B cell (primary cell): ENCODE results near the gene ANTXRL. TPM values are rescaled to one million over a fixed set of nuclear protein-coding genes. Genes with fewer than 3 reads are reported as not detected.
"Not testable (repeated sequence)": the region's sequence is repeated elsewhere in the genome, so short reads cannot be mapped to it uniquely, and the experiment has no call there.

Source experiments
- ATAC-seq: fragments of 200-7000 bp; cut with Tn5 transposase; one replicate; pipeline ENCODE4 v1.10.0; 2021; ENCODE audit warnings: low read depth, mild to moderate bottlenecking, moderate number of reproducible peaks, moderate library complexity
- CTCF ChIA-PET: fragments of 350-600 bp; sonication (Branson Sonifier 250); formaldehyde crosslinking; loops from one replicate; lab custom pipeline; 2021; ENCODE audit warnings: antibody characterized with exemption, inconsistent platforms; lab: Charles Lee
- POLR2A ChIA-PET: fragments of 350-600 bp; sonication (Branson Sonifier 250); formaldehyde crosslinking; loops from one replicate; lab custom pipeline; 2021; ENCODE audit warnings: antibody characterized with exemption; lab: Charles Lee
- DNase-seq: peaks from one replicate; pipeline ENCODE4 v3.0.0; 2013
- H2AFZ ChIP-seq: 2 replicates; pipeline ENCODE4 v1.6.1; 2012; ENCODE audit warnings: mild to moderate bottlenecking, low read depth, low read length; ENCODE audit not compliant: insufficient read depth, poor library complexity, severe bottlenecking
- H3K27ac ChIP-seq, 2 donors: 1 replicate in 1 of 2; 2 replicates in 1 of 2; pipeline ENCODE4 v1.5.1; 2012 to 2013; ENCODE audit warnings: low read length in 2 of 2, mild to moderate bottlenecking in 2 of 2, moderate library complexity in 1 of 2
- H3K27me3 ChIP-seq, 4 experiments: fragments of 200-600 bp in 1 of 4; sonication (generic) in 1 of 4; replicated peaks in 1 of 4; 1 replicate in 2 of 4; 2 replicates in 2 of 4; pipeline versions ENCODE4 v1.6.1 to v1.7.0; 2013 to 2016; ENCODE audit warnings: low read length in 3 of 4, mild to moderate bottlenecking in 2 of 4, mixed read lengths in 1 of 4, moderate library complexity in 1 of 4; ENCODE audit not compliant: insufficient read depth in 4 of 4, control insufficient read depth in 3 of 4; ENCODE audit errors: control extremely low read depth in 1 of 4
- H3K36me3 ChIP-seq, 2 experiments: replicated peaks in 1 of 2; 1 replicate in 1 of 2; 2 replicates in 1 of 2; pipeline versions ENCODE4 v1.6.1 to v1.7.1; 2013; ENCODE audit warnings: low read length in 1 of 2; ENCODE audit not compliant: insufficient read depth in 2 of 2, control insufficient read depth in 1 of 2; ENCODE audit errors: control extremely low read depth in 1 of 2, extremely low read depth in 1 of 2
- H3K4me1 ChIP-seq, 2 donors: fragments of 200-600 bp in 1 of 2; sonication (generic) in 1 of 2; 1 replicate in 1 of 2; 2 replicates in 1 of 2; pipeline versions ENCODE4 v1.5.1 to v1.6.1; 2013 to 2017; ENCODE audit warnings: low read length in 2 of 2; ENCODE audit not compliant: control insufficient read depth in 2 of 2, insufficient read depth in 2 of 2
- H3K4me2 ChIP-seq: replicated peaks from 2 replicates; pipeline ENCODE3; 2012; ENCODE audit warnings: mild to moderate bottlenecking, low read depth, low read length; ENCODE audit not compliant: poor library complexity, severe bottlenecking
- H3K4me3 ChIP-seq, 5 experiments: fragments of 200-600 bp in 1 of 5; sonication (generic) in 1 of 5; 1 replicate in 3 of 5; 2 replicates in 2 of 5; pipeline versions ENCODE4 v1.5.1 to v1.7.0; 2011 to 2016; ENCODE audit warnings: low read length in 4 of 5, mild to moderate bottlenecking in 4 of 5, low read depth in 2 of 5, control low read depth in 1 of 5, moderate library complexity in 1 of 5; ENCODE audit not compliant: insufficient read depth in 1 of 5; ENCODE audit errors: control extremely low read depth in 1 of 5, extremely low read depth in 1 of 5
- H3K79me2 ChIP-seq: fragments of 200-600 bp; sonication (generic); one replicate; pipeline ENCODE4 v1.6.0; 2016; ENCODE audit warnings: low read length; ENCODE audit not compliant: control insufficient read depth, insufficient read depth
- H3K9ac ChIP-seq: fragments of 200-600 bp; sonication (generic); 2 replicates; pipeline ENCODE4 v1.6.1; 2017; ENCODE audit warnings: mild to moderate bottlenecking, low read length, moderate library complexity
- H3K9me3 ChIP-seq, 3 donors: one replicate each; pipeline versions ENCODE4 v1.6.1 to v1.7.1; 2013; ENCODE audit warnings: low read length in 2 of 3; ENCODE audit not compliant: control insufficient read depth in 2 of 3, insufficient read depth in 1 of 3; ENCODE audit errors: control extremely low read depth in 1 of 3
- H4K20me1 ChIP-seq: 2 replicates; pipeline ENCODE4 v1.6.0; 2012; ENCODE audit warnings: mild to moderate bottlenecking, low read length; ENCODE audit not compliant: insufficient read depth, control insufficient read depth, poor library complexity, severe bottlenecking
- H3K27ac Mint-ChIP-seq: one replicate; pipeline ENCODE4 v1.8.0; 2021; ENCODE audit warnings: mixed read lengths
- H3K27me3 Mint-ChIP-seq: one replicate; pipeline ENCODE4 v1.8.0; 2021; ENCODE audit warnings: mixed read lengths
- H3K4me1 Mint-ChIP-seq: one replicate; pipeline ENCODE4 v1.8.0; 2021; ENCODE audit warnings: mixed read lengths
- H3K4me3 Mint-ChIP-seq: one replicate; pipeline ENCODE4 v1.8.0; 2021; ENCODE audit warnings: mixed read lengths
- H3K9me3 Mint-ChIP-seq: one replicate; pipeline ENCODE4 v1.8.0; 2022; ENCODE audit warnings: mixed read lengths; ENCODE audit not compliant: insufficient read depth
- EZH2 ChIP-seq: IDR thresholded peaks from 2 replicates; pipeline ENCODE4 v1.6.1; 2012; ENCODE audit warnings: borderline replicate concordance, low read depth, mild to moderate bottlenecking, moderate library complexity, low read length; ENCODE audit not compliant: insufficient read depth, poor library complexity, severe bottlenecking
- WGBS: methylation state at CpG from one replicate; pipeline ENCODE4 v1.1.5; 2013; ENCODE audit warnings: missing lambda C conversion rate; ENCODE audit not compliant: insufficient coverage; 5-methylcytosine and 5-hydroxymethylcytosine counted together
- intact Hi-C: fragments of 100-400 bp; cut with micrococcal nuclease; formaldehyde crosslinking; loops from one replicate; pipeline ENCODE4 v1.10.0; 2022
- polyA plus RNA-seq: library from polyadenylated mRNA; depleted of rRNA; stranded (reverse); fragments of >200 nt; gene quantifications from 2 replicates; pipeline ENCODE4 v1.2.3, GENCODE V29; 2012
- total RNA-seq, 2 donors: library from RNA; stranded (reverse); fragments of 120-200 nt in 1 of 2; gene quantifications; 1 replicate in 1 of 2; 2 replicates in 1 of 2; pipeline versions ENCODE4 v1.2.3 to v1.2.4, GENCODE V29; 2013 to 2022
- TF ChIP-seq, protein P1 (sequence below): fragments of 200-600 bp; IDR thresholded peaks from one replicate; pipeline ENCODE4 v1.8.0; 2022; ENCODE audit warnings: antibody characterized with exemption, mild to moderate bottlenecking

ANTXRL gene
- total and polyA plus RNA-seq, 2 donors (not counting 1 experiment from before 2014, with no cell fraction given): not detected

DNA sequence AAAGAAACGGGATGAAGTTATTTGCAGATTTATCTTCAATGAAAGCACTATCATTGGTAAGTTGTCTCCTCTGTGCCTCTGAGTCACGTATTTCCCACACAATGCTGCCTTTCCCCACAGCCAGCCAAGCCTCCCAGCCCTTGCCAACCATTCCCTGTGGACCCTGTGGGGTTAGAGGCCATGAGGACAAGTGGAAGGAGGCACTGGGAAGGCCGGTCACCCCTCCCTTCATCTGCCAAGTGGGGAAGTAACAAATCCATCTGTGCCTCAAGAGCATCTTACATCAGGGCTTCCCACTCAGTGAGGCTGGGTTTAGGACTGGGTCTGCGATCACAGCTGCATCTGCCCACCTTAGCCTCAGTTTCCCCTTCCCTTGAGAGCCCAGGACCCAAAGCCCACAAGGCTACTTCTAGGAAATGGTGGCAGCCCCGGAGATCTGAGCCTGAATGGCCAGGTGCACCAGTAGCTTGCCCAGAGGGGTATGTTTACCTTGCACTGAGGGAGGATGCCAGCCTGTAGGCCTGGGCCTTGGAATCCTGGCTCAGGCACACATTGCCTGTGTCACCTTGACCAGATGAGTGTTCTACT is 16.1 kb downstream of the ANTXRL start:
- DNase-seq, H3K4me3 Mint-ChIP-seq, H3K27ac ChIP-seq, H3K27me3 ChIP-seq, H3K36me3 ChIP-seq, CTCF ChIA-PET, H3K27me3 Mint-ChIP-seq, H2AFZ ChIP-seq, H3K9me3 ChIP-seq, ATAC-seq, H3K9me3 Mint-ChIP-seq, H3K4me3 ChIP-seq, H3K9ac ChIP-seq, H4K20me1 ChIP-seq, H3K79me2 ChIP-seq, POLR2A ChIA-PET, intact Hi-C loops, H3K4me2 ChIP-seq, H3K27ac Mint-ChIP-seq: not testable (repeated sequence)
- WGBS: 83% methylated on average over 3 of the region's 5 CpGs
- H3K4me1 Mint-ChIP-seq: peaks cover 24% of the 10 kb centered on the region
- peaks cover 29 to 35% of the 10 kb centered on the region in 2 donors for H3K4me1 ChIP-seq

DNA sequence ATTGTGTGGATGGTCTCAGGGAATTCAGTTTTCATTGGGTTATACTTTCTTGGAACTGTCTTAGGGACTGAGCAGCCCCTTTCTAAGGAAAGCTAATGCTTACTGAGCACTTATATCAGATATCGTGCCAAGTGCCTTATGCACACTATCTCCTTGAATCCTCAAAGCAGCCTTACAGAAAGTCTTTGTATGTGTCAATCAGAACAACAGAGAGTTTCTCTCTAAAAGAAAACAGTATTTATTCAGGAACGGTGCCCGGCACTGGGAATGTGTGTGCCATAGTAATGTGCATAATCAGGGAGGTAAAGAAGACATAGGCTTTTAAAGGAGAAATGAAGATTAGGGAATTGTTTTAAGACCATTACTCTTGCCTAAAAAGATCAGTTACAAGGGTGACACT is 17.3 kb downstream of the ANTXRL start:
- Histone ChIP-seq H3K9ac (no peak overlapping the region), H3K4me2 (no peak overlapping the region)

DNA sequence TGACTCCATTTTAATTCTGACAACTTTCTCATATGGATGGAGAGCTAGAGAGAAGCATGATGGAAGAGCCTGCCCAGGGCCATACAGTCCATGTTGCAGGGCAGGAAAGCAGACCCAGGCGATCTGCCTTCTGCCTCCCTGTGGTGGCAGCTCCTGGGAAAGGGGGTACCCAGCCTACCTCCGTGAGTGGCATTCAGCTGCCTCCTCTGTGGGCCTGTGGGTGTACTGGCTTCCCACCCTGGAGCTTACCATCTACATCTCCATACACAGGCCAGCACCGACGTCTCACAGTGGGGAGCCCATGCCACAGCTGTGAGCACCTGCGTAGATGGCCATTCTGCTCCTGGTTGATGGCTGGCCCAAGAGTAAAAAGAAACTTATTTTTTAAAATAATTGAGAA is 17.9 kb downstream of the ANTXRL start:
- POLR2A ChIA-PET, H3K27me3 ChIP-seq, H3K36me3 ChIP-seq, H3K27me3 Mint-ChIP-seq, H3K9me3 Mint-ChIP-seq, H3K27ac Mint-ChIP-seq, H3K4me2 ChIP-seq, ATAC-seq, H3K4me3 ChIP-seq, DNase-seq, CTCF ChIA-PET, H3K4me1 Mint-ChIP-seq, H3K27ac ChIP-seq, H4K20me1 ChIP-seq, H3K9me3 ChIP-seq, intact Hi-C loops, H3K9ac ChIP-seq, H2AFZ ChIP-seq, H3K4me3 Mint-ChIP-seq, H3K79me2 ChIP-seq: not testable (repeated sequence)
- peaks cover 14 to 16% of the 10 kb centered on the region in 2 donors for H3K4me1 ChIP-seq
- WGBS: 69% methylated on average over 2 of the region's 5 CpGs

More for the DNA sequence above, 17.3 kb downstream of the ANTXRL start:
- intact Hi-C loops: no loop called here
- Mint-ChIP-seq H3K4me1 (peaks cover 13% of the 10 kb centered on the region), H3K9me3 (no peaks in the 10 kb centered on the region), H3K27ac (no peak overlapping the region), H3K4me3 (no peak overlapping the region), H3K27me3 (no peaks in the 10 kb centered on the region)
- H3K4me3 ChIP-seq: no peak overlapping the region
- CTCF ChIA-PET: no interaction called here
- no peaks in the 10 kb centered on the region for H4K20me1 ChIP-seq
- POLR2A ChIA-PET: no interaction called here
- H3K4me1 ChIP-seq: peaks cover 20 to 23% of the 10 kb centered on the region in 2 donors
- WGBS: no CpG with 5 or more reads among the region's 3 CpGs
- H3K79me2 ChIP-seq: no peaks in the 10 kb centered on the region
- H3K9me3 ChIP-seq: no peaks in the 10 kb centered on the region
- H3K36me3 ChIP-seq: no peaks in the 10 kb centered on the region
- H3K27me3 ChIP-seq: peaks cover 0 to 3% (median 0%) of the 10 kb centered on the region in 4 experiments
- no peak overlapping the region for H2AFZ ChIP-seq
- no peak for TF ChIP-seq EZH2
- TF ChIP-seq, protein P1, sequence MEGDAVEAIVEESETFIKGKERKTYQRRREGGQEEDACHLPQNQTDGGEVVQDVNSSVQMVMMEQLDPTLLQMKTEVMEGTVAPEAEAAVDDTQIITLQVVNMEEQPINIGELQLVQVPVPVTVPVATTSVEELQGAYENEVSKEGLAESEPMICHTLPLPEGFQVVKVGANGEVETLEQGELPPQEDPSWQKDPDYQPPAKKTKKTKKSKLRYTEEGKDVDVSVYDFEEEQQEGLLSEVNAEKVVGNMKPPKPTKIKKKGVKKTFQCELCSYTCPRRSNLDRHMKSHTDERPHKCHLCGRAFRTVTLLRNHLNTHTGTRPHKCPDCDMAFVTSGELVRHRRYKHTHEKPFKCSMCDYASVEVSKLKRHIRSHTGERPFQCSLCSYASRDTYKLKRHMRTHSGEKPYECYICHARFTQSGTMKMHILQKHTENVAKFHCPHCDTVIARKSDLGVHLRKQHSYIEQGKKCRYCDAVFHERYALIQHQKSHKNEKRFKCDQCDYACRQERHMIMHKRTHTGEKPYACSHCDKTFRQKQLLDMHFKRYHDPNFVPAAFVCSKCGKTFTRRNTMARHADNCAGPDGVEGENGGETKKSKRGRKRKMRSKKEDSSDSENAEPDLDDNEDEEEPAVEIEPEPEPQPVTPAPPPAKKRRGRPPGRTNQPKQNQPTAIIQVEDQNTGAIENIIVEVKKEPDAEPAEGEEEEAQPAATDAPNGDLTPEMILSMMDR: no peak
- no peak overlapping the region for H3K27ac ChIP-seq
- DNase-seq (no peak), ATAC-seq (no peak)
